Memory B cell (primary cell): ENCODE measurements around the gene PDGFD.

Experiments
- ATAC-seq: fragments of 150-1000 bp; cut with Tn5 transposase; 2 replicates; pipeline ENCODE4 v1.10.0; 2021; ENCODE audit warnings: low read depth, mild to moderate bottlenecking, moderate library complexity
- DNase-seq, 2 donors: peaks; one replicate each; pipeline ENCODE4 v3.0.0; 2022; ENCODE audit warnings: low spot score in 2 of 2
- H3K27ac Mint-ChIP-seq: one replicate; pipeline ENCODE4 v1.8.0; 2022; ENCODE audit warnings: mild to moderate bottlenecking, moderate library complexity, mixed read lengths
- H3K27me3 Mint-ChIP-seq: one replicate; pipeline ENCODE4 v1.8.0; 2022; ENCODE audit warnings: mixed read lengths
- H3K36me3 Mint-ChIP-seq: one replicate; pipeline ENCODE4 v1.8.0; 2022; ENCODE audit warnings: mild to moderate bottlenecking, mixed read lengths
- H3K4me1 Mint-ChIP-seq: one replicate; pipeline ENCODE4 v1.8.0; 2022; ENCODE audit warnings: mixed read lengths
- H3K4me3 Mint-ChIP-seq: one replicate; pipeline ENCODE4 v1.8.0; 2022; ENCODE audit warnings: mild to moderate bottlenecking, moderate library complexity, mixed read lengths
- H3K9me3 Mint-ChIP-seq: one replicate; pipeline ENCODE4 v1.8.0; 2022; ENCODE audit warnings: mixed read lengths

PDGFD gene

GRCh38 chr11:103948187-103948763 lies 215.7 kb downstream of the PDGFD start:
- DNase-seq: no peak
- ATAC-seq: no peak
- H3K9me3 Mint-ChIP-seq: no peaks in the 10 kb centered on the region
- H3K27ac Mint-ChIP-seq: no peak overlapping the region
- no peak overlapping the region for H3K4me3 Mint-ChIP-seq
- H3K4me1 Mint-ChIP-seq: no peaks in the 10 kb centered on the region
- no peaks in the 10 kb centered on the region for H3K27me3 Mint-ChIP-seq
- no peaks in the 10 kb centered on the region for H3K36me3 Mint-ChIP-seq

GRCh38 chr11:103947546-103947919 lies 216.4 kb downstream of the PDGFD start:
- Mint-ChIP-seq H3K27me3 (no peaks in the 10 kb centered on the region), H3K4me1 (no peaks in the 10 kb centered on the region), H3K4me3 (no peak overlapping the region)

GRCh38 chr11:103946793-103947545 lies 217.0 kb downstream of the PDGFD start:
- Mint-ChIP-seq H3K9me3 (no peaks in the 10 kb centered on the region), H3K27ac (no peak overlapping the region), H3K4me1 (no peaks in the 10 kb centered on the region), H3K27me3 (no peaks in the 10 kb centered on the region), H3K4me3 (no peak overlapping the region), H3K36me3 (no peaks in the 10 kb centered on the region)
- no peak for DNase-seq
- no peak for ATAC-seq

More at GRCh38 chr11:103947546-103947919, 216.4 kb downstream of the PDGFD start:
- H3K36me3 Mint-ChIP-seq: no peaks in the 10 kb centered on the region
- no peaks in the 10 kb centered on the region for H3K9me3 Mint-ChIP-seq
- no peak for ATAC-seq
- no peak for DNase-seq
- H3K27ac Mint-ChIP-seq: no peak overlapping the region

- no peaks in the 10 kb centered on the region for H3K36me3 Mint-ChIP-seq
- H3K27ac Mint-ChIP-seq: no peak overlapping the region
- DNase-seq (no peak), ATAC-seq (no peak)
- no peaks in the 10 kb centered on the region for H3K9me3 Mint-ChIP-seq
- no peak overlapping the region for H3K4me3 Mint-ChIP-seq
- H3K4me1 Mint-ChIP-seq: no peaks in the 10 kb centered on the region
- H3K27me3 Mint-ChIP-seq: no peaks in the 10 kb centered on the region
Measured at GRCh38 chr11:103944251-103944940, 219.6 kb downstream of the PDGFD start.

- H3K36me3 Mint-ChIP-seq: no peaks in the 10 kb centered on the region
- no peak overlapping the region for H3K27ac Mint-ChIP-seq
- peaks cover 1% of the 10 kb centered on the region for H3K9me3 Mint-ChIP-seq
- no peak for ATAC-seq
- H3K4me3 Mint-ChIP-seq: no peak overlapping the region
- DNase-seq: no peak
- H3K4me1 Mint-ChIP-seq: no peaks in the 10 kb centered on the region
- no peaks in the 10 kb centered on the region for H3K27me3 Mint-ChIP-seq
Measured at GRCh38 chr11:103942646-103943045, 221.3 kb downstream of the PDGFD start.

- DNase-seq (no peak), ATAC-seq (no peak)
- Mint-ChIP-seq H3K4me3 (no peak overlapping the region), H3K27ac (no peak overlapping the region), H3K27me3 (no peaks in the 10 kb centered on the region), H3K4me1 (no peaks in the 10 kb centered on the region), H3K9me3 (peaks cover 1% of the 10 kb centered on the region), H3K36me3 (no peaks in the 10 kb centered on the region)
Measured at GRCh38 chr11:103940551-103940950, 223.4 kb downstream of the PDGFD start.

GRCh38 chr11:103939694-103940093 lies 224.3 kb downstream of the PDGFD start:
- ATAC-seq (no peak), DNase-seq (no peak)
- H3K36me3 Mint-ChIP-seq: no peaks in the 10 kb centered on the region
- H3K4me1 Mint-ChIP-seq: no peaks in the 10 kb centered on the region
- no peaks in the 10 kb centered on the region for H3K27me3 Mint-ChIP-seq
- H3K27ac Mint-ChIP-seq: no peak overlapping the region
- peaks cover 1% of the 10 kb centered on the region for H3K9me3 Mint-ChIP-seq
- no peak overlapping the region for H3K4me3 Mint-ChIP-seq

GRCh38 chr11:103936059-103936458 lies 227.9 kb downstream of the PDGFD start:
- ATAC-seq (no peak), DNase-seq (no peak)
- H3K9me3 Mint-ChIP-seq: peaks cover 3% of the 10 kb centered on the region
- H3K4me1 Mint-ChIP-seq: no peaks in the 10 kb centered on the region
- no peak overlapping the region for H3K4me3 Mint-ChIP-seq
- no peak overlapping the region for H3K27ac Mint-ChIP-seq
- no peaks in the 10 kb centered on the region for H3K27me3 Mint-ChIP-seq
- no peaks in the 10 kb centered on the region for H3K36me3 Mint-ChIP-seq

- Mint-ChIP-seq H3K36me3 (no peaks in the 10 kb centered on the region), H3K4me1 (no peaks in the 10 kb centered on the region), H3K4me3 (no peak overlapping the region), H3K9me3 (peaks cover 3% of the 10 kb centered on the region), H3K27ac (no peak overlapping the region), H3K27me3 (no peaks in the 10 kb centered on the region)
- no peak for DNase-seq
- ATAC-seq: no peak
Measured at GRCh38 chr11:103935219-103935618, 228.7 kb downstream of the PDGFD start.

- no peak for ATAC-seq
Measured at GRCh38 chr11:103929170-103929903, 234.6 kb downstream of the PDGFD start.

GRCh38 chr11:103928802-103929161 lies 235.2 kb downstream of the PDGFD start:
- Mint-ChIP-seq H3K27me3 (no peaks in the 10 kb centered on the region), H3K27ac (no peak overlapping the region), H3K9me3 (no peaks in the 10 kb centered on the region), H3K4me1 (peaks cover 10% of the 10 kb centered on the region), H3K4me3 (no peak overlapping the region), H3K36me3 (no peaks in the 10 kb centered on the region)
- no peak for ATAC-seq
- no peak for DNase-seq

More at GRCh38 chr11:103929170-103929903, 234.6 kb downstream of the PDGFD start:
- H3K36me3 Mint-ChIP-seq: no peaks in the 10 kb centered on the region
- no peak overlapping the region for H3K27ac Mint-ChIP-seq
- peaks cover 10% of the 10 kb centered on the region for H3K4me1 Mint-ChIP-seq
- DNase-seq: no peak
- H3K9me3 Mint-ChIP-seq: peaks cover under 1% of the 10 kb centered on the region
- no peaks in the 10 kb centered on the region for H3K27me3 Mint-ChIP-seq
- peak overlapping the region; percentile 27 for H3K4me3 Mint-ChIP-seq

- Mint-ChIP-seq H3K4me3 (no peak overlapping the region), H3K9me3 (no peaks in the 10 kb centered on the region), H3K27me3 (no peaks in the 10 kb centered on the region), H3K4me1 (peaks cover 10% of the 10 kb centered on the region), H3K36me3 (no peaks in the 10 kb centered on the region), H3K27ac (no peak overlapping the region)
- DNase-seq: no peak
- ATAC-seq: no peak
Measured at GRCh38 chr11:103928040-103928801, 235.7 kb downstream of the PDGFD start.

- no peak for ATAC-seq
- Mint-ChIP-seq H3K4me3 (no peak overlapping the region), H3K27ac (no peak overlapping the region), H3K4me1 (peaks cover 10% of the 10 kb centered on the region), H3K36me3 (no peaks in the 10 kb centered on the region), H3K9me3 (no peaks in the 10 kb centered on the region), H3K27me3 (no peaks in the 10 kb centered on the region)
- no peak for DNase-seq
Measured at GRCh38 chr11:103927535-103927934, 236.4 kb downstream of the PDGFD start.
